ENCODE results near the gene SYNGR3.

SYNGR3 gene

GRCh38 chr16:2024032-2024420 is 34.3 kb downstream of the SYNGR3 start:
- Histone ChIP-seq H3K9ac (ENCODE audit: low read length) (no peak overlapping the region), H3K36me3 (ENCODE audit: control insufficient read depth, low read depth, low read length) (no peaks in the 10 kb centered on the region), H3K27ac (ENCODE audit: low read length) (no peak overlapping the region), H3K27me3 (ENCODE audit: control insufficient read depth, insufficient read depth, low read length) (peaks cover 74% of the 10 kb centered on the region), H3K9me3 (ENCODE audit: control insufficient read depth, low read depth, low read length) (no peaks in the 10 kb centered on the region), H3K4me3 (ENCODE audit: low read length) (no peak overlapping the region), H3K4me1 (ENCODE audit: control insufficient read depth, low read depth, low read length) (no peaks in the 10 kb centered on the region)

- Histone ChIP-seq H3K27me3 (ENCODE audit: control insufficient read depth, insufficient read depth, low read length) (peaks cover 62% of the 10 kb centered on the region), H3K36me3 (ENCODE audit: control insufficient read depth, low read depth, low read length) (no peaks in the 10 kb centered on the region), H3K4me1 (ENCODE audit: control insufficient read depth, low read depth, low read length) (no peaks in the 10 kb centered on the region), H3K4me3 (ENCODE audit: low read length) (no peak overlapping the region), H3K9me3 (ENCODE audit: control insufficient read depth, low read depth, low read length) (no peaks in the 10 kb centered on the region), H3K27ac (ENCODE audit: low read length) (no peak overlapping the region), H3K9ac (ENCODE audit: low read length) (no peak overlapping the region)
Observed at GRCh38 chr16:2025251-2025650, 35.5 kb downstream of the SYNGR3 start.

- Histone ChIP-seq H3K36me3 (ENCODE audit: control insufficient read depth, low read depth, low read length) (no peaks in the 10 kb centered on the region), H3K9ac (ENCODE audit: low read length) (no peak overlapping the region), H3K27me3 (ENCODE audit: control insufficient read depth, insufficient read depth, low read length) (peaks cover 54% of the 10 kb centered on the region), H3K27ac (ENCODE audit: low read length) (no peak overlapping the region), H3K4me1 (ENCODE audit: control insufficient read depth, low read depth, low read length) (no peaks in the 10 kb centered on the region), H3K4me3 (ENCODE audit: low read length) (no peak overlapping the region), H3K9me3 (ENCODE audit: control insufficient read depth, low read depth, low read length) (no peaks in the 10 kb centered on the region)
Observed at GRCh38 chr16:2025878-2026460, 36.2 kb downstream of the SYNGR3 start.

- Histone ChIP-seq H3K27ac (ENCODE audit: low read length) (no peak within 1 kb of the TSS), H3K4me3 (ENCODE audit: low read length) (peak within 1 kb of the TSS; percentile 53), H3K4me1 (ENCODE audit: control insufficient read depth, low read depth, low read length) (no peaks in the 10 kb centered on the region), H3K9ac (ENCODE audit: low read length) (no peak within 1 kb of the TSS), H3K36me3 (ENCODE audit: control insufficient read depth, low read depth, low read length) (no peaks in the 10 kb centered on the region), H3K27me3 (ENCODE audit: control insufficient read depth, insufficient read depth, low read length) (peaks cover 49% of the 10 kb centered on the region), H3K9me3 (ENCODE audit: control insufficient read depth, low read depth, low read length) (no peaks in the 10 kb centered on the region)
Observed at GRCh38 chr16:2026461-2027023, 36.8 kb downstream of the SYNGR3 start, which contains the start of gene NHERF2. Gene NHERF2 (plus strand): TSS chr16:2026902. CDS start chr16:2027006, 104 bp downstream.

- H3K9me3 ChIP-seq (ENCODE audit: control insufficient read depth, low read depth, low read length) = no peaks in the 10 kb centered on the region
- no peaks in the 10 kb centered on the region for H3K4me1 ChIP-seq (ENCODE audit: control insufficient read depth, low read depth, low read length)
- H3K4me3 ChIP-seq (ENCODE audit: low read length) = peak overlapping the region; percentile 53
- H3K36me3 ChIP-seq (ENCODE audit: control insufficient read depth, low read depth, low read length) = no peaks in the 10 kb centered on the region
- H3K9ac ChIP-seq (ENCODE audit: low read length) = no peak overlapping the region
- no peak overlapping the region for H3K27ac ChIP-seq (ENCODE audit: low read length)
- peaks cover 41% of the 10 kb centered on the region for H3K27me3 ChIP-seq (ENCODE audit: control insufficient read depth, insufficient read depth, low read length)
Observed at GRCh38 chr16:2027024-2028010, 37.5 kb downstream of the SYNGR3 start.

GRCh38 chr16:2028146-2028545 is 38.4 kb downstream of the SYNGR3 start:
- H3K9ac ChIP-seq (ENCODE audit: low read length) = no peak overlapping the region
- no peak overlapping the region for H3K4me3 ChIP-seq (ENCODE audit: low read length)
- no peaks in the 10 kb centered on the region for H3K4me1 ChIP-seq (ENCODE audit: control insufficient read depth, low read depth, low read length)
- no peak overlapping the region for H3K27ac ChIP-seq (ENCODE audit: low read length)
- peaks cover 38% of the 10 kb centered on the region for H3K27me3 ChIP-seq (ENCODE audit: control insufficient read depth, insufficient read depth, low read length)
- no peaks in the 10 kb centered on the region for H3K9me3 ChIP-seq (ENCODE audit: control insufficient read depth, low read depth, low read length)
- no peaks in the 10 kb centered on the region for H3K36me3 ChIP-seq (ENCODE audit: control insufficient read depth, low read depth, low read length)

- H3K9ac ChIP-seq (ENCODE audit: low read length) = no peak overlapping the region
- no peaks in the 10 kb centered on the region for H3K4me1 ChIP-seq (ENCODE audit: control insufficient read depth, low read depth, low read length)
- H3K4me3 ChIP-seq (ENCODE audit: low read length) = no peak overlapping the region
- H3K27me3 ChIP-seq (ENCODE audit: control insufficient read depth, insufficient read depth, low read length) = peaks cover 38% of the 10 kb centered on the region
- no peaks in the 10 kb centered on the region for H3K36me3 ChIP-seq (ENCODE audit: control insufficient read depth, low read depth, low read length)
- H3K27ac ChIP-seq (ENCODE audit: low read length) = no peak overlapping the region
- H3K9me3 ChIP-seq (ENCODE audit: control insufficient read depth, low read depth, low read length) = no peaks in the 10 kb centered on the region
Observed at GRCh38 chr16:2028620-2029220, 39.0 kb downstream of the SYNGR3 start.

- Histone ChIP-seq H3K27ac (ENCODE audit: low read length) (no peak overlapping the region), H3K9me3 (ENCODE audit: control insufficient read depth, low read depth, low read length) (no peaks in the 10 kb centered on the region), H3K9ac (ENCODE audit: low read length) (no peak overlapping the region), H3K4me3 (ENCODE audit: low read length) (no peak overlapping the region), H3K27me3 (ENCODE audit: control insufficient read depth, insufficient read depth, low read length) (peaks cover 31% of the 10 kb centered on the region), H3K36me3 (ENCODE audit: control insufficient read depth, low read depth, low read length) (no peaks in the 10 kb centered on the region), H3K4me1 (ENCODE audit: control insufficient read depth, low read depth, low read length) (no peaks in the 10 kb centered on the region)
Observed at GRCh38 chr16:2029350-2029749, 39.6 kb downstream of the SYNGR3 start.

GRCh38 chr16:2030036-2030435 is 40.3 kb downstream of the SYNGR3 start:
- H3K4me3 ChIP-seq (ENCODE audit: low read length) = no peak overlapping the region
- no peak overlapping the region for H3K9ac ChIP-seq (ENCODE audit: low read length)
- H3K27ac ChIP-seq (ENCODE audit: low read length) = no peak overlapping the region
- peaks cover 30% of the 10 kb centered on the region for H3K27me3 ChIP-seq (ENCODE audit: control insufficient read depth, insufficient read depth, low read length)
- H3K4me1 ChIP-seq (ENCODE audit: control insufficient read depth, low read depth, low read length) = no peaks in the 10 kb centered on the region
- no peaks in the 10 kb centered on the region for H3K36me3 ChIP-seq (ENCODE audit: control insufficient read depth, low read depth, low read length)
- no peaks in the 10 kb centered on the region for H3K9me3 ChIP-seq (ENCODE audit: control insufficient read depth, low read depth, low read length)

GRCh38 chr16:2031081-2031577 is 41.4 kb downstream of the SYNGR3 start:
- Histone ChIP-seq H3K4me1 (ENCODE audit: control insufficient read depth, low read depth, low read length) (no peaks in the 10 kb centered on the region), H3K4me3 (ENCODE audit: low read length) (no peak overlapping the region), H3K27ac (ENCODE audit: low read length) (no peak overlapping the region), H3K9me3 (ENCODE audit: control insufficient read depth, low read depth, low read length) (no peaks in the 10 kb centered on the region), H3K27me3 (ENCODE audit: control insufficient read depth, insufficient read depth, low read length) (peaks cover 22% of the 10 kb centered on the region), H3K9ac (ENCODE audit: low read length) (no peak overlapping the region), H3K36me3 (ENCODE audit: control insufficient read depth, low read depth, low read length) (no peaks in the 10 kb centered on the region)

All from iPS-18a (cell line).